ENCODE measurements around the gene IQSEC2.

GRCh38 chrX:53254570-53255461, 26.6 kb downstream of the IQSEC2 start:
- TF ChIP-seq EZH2 (IDR thresholded peaks at IDR 0.05; ENCODE audit: low read depth), result no peak
- TF ChIP-seq, protein P1, sequence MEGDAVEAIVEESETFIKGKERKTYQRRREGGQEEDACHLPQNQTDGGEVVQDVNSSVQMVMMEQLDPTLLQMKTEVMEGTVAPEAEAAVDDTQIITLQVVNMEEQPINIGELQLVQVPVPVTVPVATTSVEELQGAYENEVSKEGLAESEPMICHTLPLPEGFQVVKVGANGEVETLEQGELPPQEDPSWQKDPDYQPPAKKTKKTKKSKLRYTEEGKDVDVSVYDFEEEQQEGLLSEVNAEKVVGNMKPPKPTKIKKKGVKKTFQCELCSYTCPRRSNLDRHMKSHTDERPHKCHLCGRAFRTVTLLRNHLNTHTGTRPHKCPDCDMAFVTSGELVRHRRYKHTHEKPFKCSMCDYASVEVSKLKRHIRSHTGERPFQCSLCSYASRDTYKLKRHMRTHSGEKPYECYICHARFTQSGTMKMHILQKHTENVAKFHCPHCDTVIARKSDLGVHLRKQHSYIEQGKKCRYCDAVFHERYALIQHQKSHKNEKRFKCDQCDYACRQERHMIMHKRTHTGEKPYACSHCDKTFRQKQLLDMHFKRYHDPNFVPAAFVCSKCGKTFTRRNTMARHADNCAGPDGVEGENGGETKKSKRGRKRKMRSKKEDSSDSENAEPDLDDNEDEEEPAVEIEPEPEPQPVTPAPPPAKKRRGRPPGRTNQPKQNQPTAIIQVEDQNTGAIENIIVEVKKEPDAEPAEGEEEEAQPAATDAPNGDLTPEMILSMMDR (conservative IDR thresholded peaks at IDR 0.05), result no peak

Data from PC-9 (cell line).